Measurements from ENCODE around the gene KLHL28. TPM values are rescaled to one million over a fixed set of nuclear protein-coding genes. Genes with fewer than 3 reads are reported as not detected.

The KLHL28 gene
- total RNA-seq, 1 experiment from 2014 or later, result 11.2 TPM

DNA sequence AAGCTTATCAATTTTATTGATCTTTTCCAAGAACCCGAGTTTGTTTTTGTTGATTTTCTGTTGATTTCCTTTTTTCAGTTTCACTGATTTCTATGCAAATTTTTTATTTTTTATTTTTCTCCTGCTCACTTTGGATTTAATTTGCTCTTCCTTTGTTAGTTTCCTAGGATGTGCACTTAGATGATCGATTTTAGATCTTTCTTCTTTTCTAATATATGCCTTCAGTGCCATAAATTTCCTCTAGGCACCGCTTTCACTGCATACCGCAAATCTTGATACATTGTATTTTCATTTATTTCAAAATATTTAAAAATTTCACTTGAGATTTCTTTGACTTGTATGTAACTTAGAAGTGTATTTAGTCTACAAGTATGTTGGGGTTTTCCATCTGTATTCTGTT, 9.7 kb upstream of the KLHL28 start:
- ChIA-PET CTCF (no interaction called here), RAD21 (ENCODE audit: low non-redundant PET in 1 of 2, low total read pairs in 2 of 2, uncharacterized antibody in 2 of 2, unreplicated experiment in 2 of 2) (no interaction called here), POLR2A (no interaction called here)
- no peaks in the 10 kb centered on the region for H3K4me1 ChIP-seq (ENCODE audit: control insufficient read depth in 1 of 2, insufficient read depth in 2 of 2, low read length in 2 of 2)
- no peaks in the 10 kb centered on the region for H3K36me3 ChIP-seq (ENCODE audit: control insufficient read depth in 1 of 2, insufficient read depth in 2 of 2, low read length in 2 of 2)
- H3K27ac ChIP-seq (ENCODE audit: low read depth, low read length), result no peak overlapping the region
- H3K4me2 ChIP-seq (ENCODE audit: low read length), result no peak overlapping the region
- no peak overlapping the region for H2AFZ ChIP-seq (ENCODE audit: low read depth, low read length, poor library complexity, severe bottlenecking)
- DNase-seq (ENCODE audit: low read depth, low spot score) (no peak), ATAC-seq (no peak)
- no peaks in the 10 kb centered on the region for H3K9me3 ChIP-seq (ENCODE audit: control insufficient read depth in 1 of 2, insufficient read depth in 1 of 2, low read depth in 1 of 2, low read length in 2 of 2)
- no peaks in the 10 kb centered on the region for H4K20me1 ChIP-seq (ENCODE audit: insufficient read depth)
- H3K9ac ChIP-seq (ENCODE audit: low read length), result no peak overlapping the region
- H3K9me2 ChIP-seq (ENCODE audit: insufficient read depth), result no peaks in the 10 kb centered on the region
- no peaks in the 10 kb centered on the region for H3K27me3 ChIP-seq (ENCODE audit: insufficient read depth, low read length)
- no peak for TF ChIP-seq ELF1 (IDR thresholded peaks at IDR 0.05; ENCODE audit: borderline replicate concordance, low read depth)
- TF ChIP-seq SRF (IDR thresholded peaks at IDR 0.05; ENCODE audit: low read depth), result no peak
- TF ChIP-seq YY1 (IDR thresholded peaks at IDR 0.05; ENCODE audit: extremely low read depth, insufficient replicate concordance, low read depth, low read length), result no peak
- TF ChIP-seq FOSL1 (IDR thresholded peaks at IDR 0.05; ENCODE audit: low read depth), result no peak
- no peak for TF ChIP-seq EZH2phosphoT487 (IDR thresholded peaks at IDR 0.05; ENCODE audit: borderline replicate concordance)
- TF ChIP-seq ZNF274 (IDR thresholded peaks at IDR 0.05; ENCODE audit: low read depth, low read length), result no peak
- TF ChIP-seq EGR1 (IDR thresholded peaks at IDR 0.05; ENCODE audit: low read depth), result no peak
- no peak for TF ChIP-seq EZH2 (IDR thresholded peaks at IDR 0.05)
- TF ChIP-seq POLR2A (IDR thresholded peaks at IDR 0.05; ENCODE audit: borderline replicate concordance, extremely low read depth, insufficient read depth, insufficient read length), result no peak
- TF ChIP-seq, protein P1, sequence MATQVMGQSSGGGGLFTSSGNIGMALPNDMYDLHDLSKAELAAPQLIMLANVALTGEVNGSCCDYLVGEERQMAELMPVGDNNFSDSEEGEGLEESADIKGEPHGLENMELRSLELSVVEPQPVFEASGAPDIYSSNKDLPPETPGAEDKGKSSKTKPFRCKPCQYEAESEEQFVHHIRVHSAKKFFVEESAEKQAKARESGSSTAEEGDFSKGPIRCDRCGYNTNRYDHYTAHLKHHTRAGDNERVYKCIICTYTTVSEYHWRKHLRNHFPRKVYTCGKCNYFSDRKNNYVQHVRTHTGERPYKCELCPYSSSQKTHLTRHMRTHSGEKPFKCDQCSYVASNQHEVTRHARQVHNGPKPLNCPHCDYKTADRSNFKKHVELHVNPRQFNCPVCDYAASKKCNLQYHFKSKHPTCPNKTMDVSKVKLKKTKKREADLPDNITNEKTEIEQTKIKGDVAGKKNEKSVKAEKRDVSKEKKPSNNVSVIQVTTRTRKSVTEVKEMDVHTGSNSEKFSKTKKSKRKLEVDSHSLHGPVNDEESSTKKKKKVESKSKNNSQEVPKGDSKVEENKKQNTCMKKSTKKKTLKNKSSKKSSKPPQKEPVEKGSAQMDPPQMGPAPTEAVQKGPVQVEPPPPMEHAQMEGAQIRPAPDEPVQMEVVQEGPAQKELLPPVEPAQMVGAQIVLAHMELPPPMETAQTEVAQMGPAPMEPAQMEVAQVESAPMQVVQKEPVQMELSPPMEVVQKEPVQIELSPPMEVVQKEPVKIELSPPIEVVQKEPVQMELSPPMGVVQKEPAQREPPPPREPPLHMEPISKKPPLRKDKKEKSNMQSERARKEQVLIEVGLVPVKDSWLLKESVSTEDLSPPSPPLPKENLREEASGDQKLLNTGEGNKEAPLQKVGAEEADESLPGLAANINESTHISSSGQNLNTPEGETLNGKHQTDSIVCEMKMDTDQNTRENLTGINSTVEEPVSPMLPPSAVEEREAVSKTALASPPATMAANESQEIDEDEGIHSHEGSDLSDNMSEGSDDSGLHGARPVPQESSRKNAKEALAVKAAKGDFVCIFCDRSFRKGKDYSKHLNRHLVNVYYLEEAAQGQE (IDR thresholded peaks at IDR 0.05; ENCODE audit: low read depth), result no peak
- H3K79me2 ChIP-seq (ENCODE audit: insufficient read depth, low read length), result no peaks in the 10 kb centered on the region; the same call in 1 of the 2 replicates
- intact Hi-C loops (cut with micrococcal nuclease), result no loop called here
- BruUV-seq (replicated peaks), result no TSS peak
- no peak overlapping the region for H3K4me3 ChIP-seq (replicated peaks in 1 of 2; ENCODE audit: low read depth in 1 of 2, low read length in 2 of 2)
